HepG2 (cell line): ENCODE results near the gene KCNAB2.

ENCODE experiments used
- POLR2A ChIP-seq, 2 experiments: IDR thresholded peaks; 2 replicates each; pipeline ENCODE4 v1.6.1; 2011; ENCODE audit warnings: low read depth in 2 of 2, low read length in 2 of 2, mild to moderate bottlenecking in 1 of 2, moderate library complexity in 1 of 2; ENCODE audit not compliant: insufficient read depth in 1 of 2
- SP1 ChIP-seq, 2 experiments: fragments of 450-650 bp in 1 of 2; sonication (generic) in 1 of 2; formaldehyde crosslinking in 1 of 2; IDR thresholded peaks; 2 replicates each; pipeline versions ENCODE4 v1.4.0 to v1.6.1; 2016 to 2020; ENCODE audit warnings: missing genetic modification reagents in 1 of 2
- STAG1 ChIP-seq: sonication (generic); formaldehyde crosslinking; IDR thresholded peaks from 2 replicates; pipeline ENCODE4 v1.4.0; 2020; ENCODE audit warnings: missing genetic modification reagents
- SUZ12 ChIP-seq: fragments of 150-350 bp; IDR thresholded peaks from 2 replicates; pipeline ENCODE4 v1.6.1; 2014; ENCODE audit warnings: low read depth, low read length
- TOE1 ChIP-seq: sonication (generic); formaldehyde crosslinking; IDR thresholded peaks from 2 replicates; pipeline ENCODE4 v1.4.0; 2020; ENCODE audit warnings: mild to moderate bottlenecking, missing genetic modification reagents
- TSC22D2 ChIP-seq: sonication (generic); formaldehyde crosslinking; IDR thresholded peaks from 2 replicates; pipeline ENCODE4 v1.5.1; 2020; ENCODE audit warnings: missing genetic modification reagents, mild to moderate bottlenecking, borderline replicate concordance
- XRCC5 ChIP-seq: fragments of 200-400 bp; formaldehyde crosslinking; optimal IDR thresholded peaks from 2 replicates; pipeline ENCODE3; 2017; ENCODE audit warnings: mild to moderate bottlenecking, low read length
- ZC3H4 ChIP-seq: sonication (generic); formaldehyde crosslinking; IDR thresholded peaks from 2 replicates; pipeline ENCODE4 v1.4.0; 2020; ENCODE audit warnings: missing genetic modification reagents, borderline replicate concordance
- ZNF747 ChIP-seq: sonication (generic); formaldehyde crosslinking; IDR thresholded peaks from 2 replicates; pipeline ENCODE4 v1.8.1; 2023; ENCODE audit warnings: missing genetic modification reagents, mild to moderate bottlenecking, borderline replicate concordance
- TF ChIP-seq, protein P1 (sequence below): IDR thresholded peaks from 2 replicates; pipeline ENCODE4 v1.6.1; 2016; ENCODE audit warnings: mild to moderate bottlenecking
- TF ChIP-seq, protein P2 (sequence below): sonication (generic); formaldehyde crosslinking; IDR thresholded peaks from 2 replicates; pipeline ENCODE4 v1.4.0; 2020; ENCODE audit warnings: missing genetic modification reagents

DNA sequence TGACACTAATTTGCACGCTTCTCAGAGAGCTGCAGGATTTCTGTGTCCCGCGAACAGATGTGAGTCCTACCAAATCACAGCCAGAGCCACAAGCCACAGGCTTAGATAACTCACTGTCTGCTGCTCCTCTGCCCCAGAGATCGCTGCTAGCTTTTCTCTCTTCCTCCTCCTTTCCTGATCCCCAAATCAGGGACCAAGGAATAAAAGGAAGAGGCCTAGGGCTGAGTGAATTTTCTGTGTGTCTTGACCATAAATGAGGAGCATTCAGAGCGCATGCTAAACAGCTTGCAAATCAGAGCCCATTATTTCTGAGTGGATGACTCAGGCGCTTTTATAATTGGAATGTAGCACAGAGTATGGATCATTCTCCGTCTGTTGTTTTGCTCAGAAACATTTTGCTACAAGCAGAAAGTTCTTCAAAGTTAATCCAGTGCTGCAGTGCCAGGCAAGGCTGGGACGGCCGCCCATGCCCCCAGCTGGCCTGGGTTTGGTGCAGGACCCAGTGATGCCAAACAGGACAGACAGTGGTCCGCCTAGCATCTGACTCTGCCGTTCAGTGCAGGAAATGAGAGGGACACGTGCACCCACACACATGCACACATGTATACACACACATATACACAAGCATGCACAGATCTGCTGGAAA, 38.2 kb downstream of the KCNAB2 start:
- TF ChIP-seq, protein P1, sequence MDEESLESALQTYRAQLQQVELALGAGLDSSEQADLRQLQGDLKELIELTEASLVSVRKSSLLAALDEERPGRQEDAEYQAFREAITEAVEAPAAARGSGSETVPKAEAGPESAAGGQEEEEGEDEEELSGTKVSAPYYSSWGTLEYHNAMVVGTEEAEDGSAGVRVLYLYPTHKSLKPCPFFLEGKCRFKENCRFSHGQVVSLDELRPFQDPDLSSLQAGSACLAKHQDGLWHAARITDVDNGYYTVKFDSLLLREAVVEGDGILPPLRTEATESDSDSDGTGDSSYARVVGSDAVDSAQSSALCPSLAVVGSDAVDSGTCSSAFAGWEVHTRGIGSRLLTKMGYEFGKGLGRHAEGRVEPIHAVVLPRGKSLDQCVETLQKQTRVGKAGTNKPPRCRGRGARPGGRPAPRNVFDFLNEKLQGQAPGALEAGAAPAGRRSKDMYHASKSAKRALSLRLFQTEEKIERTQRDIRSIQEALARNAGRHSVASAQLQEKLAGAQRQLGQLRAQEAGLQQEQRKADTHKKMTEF (CRISPR knock-in tag) = no peak
- no peak for TF ChIP-seq XRCC5
- TF ChIP-seq SUZ12 = no peak
- TF ChIP-seq SP1 (IDR thresholded peaks at IDR 0.05) = no peak
- TF ChIP-seq SP1 (CRISPR knock-in tag; IDR thresholded peaks at IDR 0.05) = no peak
- no peak for TF ChIP-seq ZC3H4 (CRISPR knock-in tag)
- TF ChIP-seq TSC22D2 (CRISPR knock-in tag) = no peak
- TF ChIP-seq ZNF747 (CRISPR knock-in tag) = no peak
- TF ChIP-seq, protein P2, sequence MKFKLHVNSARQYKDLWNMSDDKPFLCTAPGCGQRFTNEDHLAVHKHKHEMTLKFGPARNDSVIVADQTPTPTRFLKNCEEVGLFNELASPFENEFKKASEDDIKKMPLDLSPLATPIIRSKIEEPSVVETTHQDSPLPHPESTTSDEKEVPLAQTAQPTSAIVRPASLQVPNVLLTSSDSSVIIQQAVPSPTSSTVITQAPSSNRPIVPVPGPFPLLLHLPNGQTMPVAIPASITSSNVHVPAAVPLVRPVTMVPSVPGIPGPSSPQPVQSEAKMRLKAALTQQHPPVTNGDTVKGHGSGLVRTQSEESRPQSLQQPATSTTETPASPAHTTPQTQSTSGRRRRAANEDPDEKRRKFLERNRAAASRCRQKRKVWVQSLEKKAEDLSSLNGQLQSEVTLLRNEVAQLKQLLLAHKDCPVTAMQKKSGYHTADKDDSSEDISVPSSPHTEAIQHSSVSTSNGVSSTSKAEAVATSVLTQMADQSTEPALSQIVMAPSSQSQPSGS = no peak
- no peak for TF ChIP-seq STAG1
- no peak for TF ChIP-seq TOE1 (CRISPR knock-in tag)
- TF ChIP-seq POLR2A (IDR thresholded peaks at IDR 0.05; ENCODE audit: insufficient read depth in 1 of 2, low read depth in 2 of 2, low read length in 2 of 2) = no peak
